Endothelial cell of umbilical vein (primary cell): Measurements from ENCODE around the gene JARID2. TPM values are rescaled to one million over a fixed set of nuclear protein-coding genes. Genes with fewer than 3 reads are reported as not detected.

ENCODE experiments used
- BruUV-seq: library from RNA; stranded (reverse); fragments of 400-500 nt; replicated peaks from 2 replicates; lab custom pipeline; 2021; lab: Mats Ljungman, UMichigan
- CTCF ChIA-PET: fragments of 300-600, 350-600 bp; sonication (Branson Sonifier 250); formaldehyde crosslinking; loops from one replicate; lab custom pipeline; 2021; ENCODE audit warnings: antibody characterized with exemption, inconsistent platforms; lab: Charles Lee
- POLR2A ChIA-PET: fragments of 300-600, 350-600 bp; sonication (Branson Sonifier 250); formaldehyde crosslinking; loops from one replicate; lab custom pipeline; 2021; ENCODE audit warnings: antibody characterized with exemption, inconsistent platforms; lab: Charles Lee
- DNase-seq: peaks from one replicate; pipeline ENCODE4 v3.0.0-alpha.2; 2011; ENCODE audit warnings: low read depth, low spot score
- FAIRE-seq: peaks from 2 replicates; lab custom pipeline; 2011; peaks lifted over from hg19 to GRCh38; lab: Jason Lieb, UNC
- H2AFZ ChIP-seq: 2 replicates; pipeline ENCODE4 v1.6.0; 2012; ENCODE audit warnings: low read depth, low read length, control low read depth, inconsistent platforms
- H3K27ac ChIP-seq: 2 replicates; pipeline ENCODE4 v1.5.1; 2011; ENCODE audit warnings: low read depth, mild to moderate bottlenecking, control low read depth, low read length, moderate library complexity; ENCODE audit not compliant: insufficient read depth
- H3K27me3 ChIP-seq, 2 experiments: 2 replicates each; pipeline versions ENCODE4 v1.6.0 to v1.6.1; 2011; ENCODE audit warnings: low read length in 2 of 2, mixed read lengths in 1 of 2; ENCODE audit not compliant: control insufficient read depth in 2 of 2, insufficient read depth in 2 of 2
- H3K36me3 ChIP-seq, 2 experiments: 2 replicates in 1 of 2; 3 replicates in 1 of 2; pipeline ENCODE4 v1.5.1; 2011; ENCODE audit warnings: low read length in 2 of 2, mild to moderate bottlenecking in 1 of 2, moderate library complexity in 1 of 2; ENCODE audit not compliant: control insufficient read depth in 2 of 2, insufficient read depth in 2 of 2; ENCODE audit errors: extremely low read depth in 1 of 2
- H3K4me1 ChIP-seq: 3 replicates; pipeline ENCODE4 v1.5.1; 2011; ENCODE audit warnings: mild to moderate bottlenecking, low read length; ENCODE audit not compliant: control insufficient read depth, insufficient read depth; ENCODE audit errors: extremely low read depth
- H3K4me2 ChIP-seq: 2 replicates; pipeline ENCODE4 v1.6.1; 2011; ENCODE audit warnings: low read length, control low read depth, mixed read lengths; ENCODE audit not compliant: insufficient read depth
- H3K4me3 ChIP-seq, 3 experiments: fragments of 200-600 bp in 1 of 3; sonication (generic), shearing (Covaris generic) in 1 of 3; replicated peaks in 1 of 3; 2 replicates each; pipeline ENCODE4 v1.5.1; 2011 to 2016; ENCODE audit warnings: control low read depth in 3 of 3, low read length in 3 of 3, mild to moderate bottlenecking in 2 of 3, inconsistent platforms in 1 of 3, low read depth in 1 of 3, moderate library complexity in 1 of 3; ENCODE audit not compliant: insufficient read depth in 1 of 3
- H3K79me2 ChIP-seq: 2 replicates; pipeline ENCODE4 v1.6.0; 2012; ENCODE audit warnings: low read length, inconsistent platforms; ENCODE audit not compliant: control insufficient read depth, insufficient read depth
- H3K9ac ChIP-seq: replicated peaks from 2 replicates; pipeline ENCODE3; 2011; ENCODE audit warnings: low read length, control low read depth; ENCODE audit not compliant: insufficient read depth; ENCODE audit errors: extremely low read depth
- H3K9me1 ChIP-seq: replicated peaks from 3 replicates; pipeline ENCODE4 v1.6.0; 2011; ENCODE audit warnings: mild to moderate bottlenecking, low read length; ENCODE audit not compliant: control insufficient read depth, insufficient read depth; ENCODE audit errors: extremely low read depth
- H3K9me3 ChIP-seq: replicated peaks from 2 replicates; pipeline ENCODE4 v1.5.1; 2012; ENCODE audit warnings: low read length, inconsistent platforms; ENCODE audit not compliant: control insufficient read depth, insufficient read depth
- H4K20me1 ChIP-seq: replicated peaks from 2 replicates; pipeline ENCODE3; 2011; ENCODE audit warnings: mild to moderate bottlenecking, low read length; ENCODE audit not compliant: control insufficient read depth, insufficient read depth; ENCODE audit errors: extremely low read depth
- EZH2 ChIP-seq: IDR thresholded peaks from 2 replicates; pipeline ENCODE4 v1.6.1; 2012; ENCODE audit warnings: borderline replicate concordance, low read depth, mild to moderate bottlenecking, moderate library complexity, low read length, inconsistent platforms; ENCODE audit not compliant: severe bottlenecking
- FOS ChIP-seq: IDR thresholded peaks from 2 replicates; pipeline ENCODE4 v1.6.1; 2011; ENCODE audit warnings: mild to moderate bottlenecking, low read length, moderate library complexity, borderline replicate concordance; ENCODE audit not compliant: insufficient read depth
- JUN ChIP-seq: IDR thresholded peaks from 2 replicates; pipeline ENCODE4 v1.6.1; 2011; ENCODE audit warnings: borderline replicate concordance, low read depth; ENCODE audit not compliant: insufficient read length, insufficient read depth
- POLR2A ChIP-seq: IDR thresholded peaks from 2 replicates; pipeline ENCODE4 v1.6.1; 2012; ENCODE audit warnings: low read depth, mild to moderate bottlenecking, control low read depth, low read length
- dilution Hi-C: fragments of 300-500 bp; cut with MboI; formaldehyde crosslinking; loops from one replicate; pipeline ENCODE4 v1.15.0; 2019; ENCODE audit warnings: low sequenced_read_pairs; ENCODE audit not compliant: extremely low pct_ligation_motif_present
- intact Hi-C: fragments of 100-400 bp; cut with micrococcal nuclease; formaldehyde crosslinking; loops from one replicate; pipeline ENCODE4 v1.10.0; 2022
- polyA plus RNA-seq, 4 experiments: library from polyadenylated mRNA; depleted of rRNA in 3 of 4; stranded (reverse) in 3 of 4; unstranded in 1 of 4; fragments of >200 nt; gene quantifications; 2 replicates each; pipeline versions ENCODE4 v1.2.1 to v1.2.3, GENCODE V29; 2011 to 2012; ENCODE audit warnings: missing spikeins in 1 of 4
- total RNA-seq: library from RNA; stranded (reverse); gene quantifications from 2 replicates; pipeline ENCODE4 v1.2.3, GENCODE V29; 2021
- TF ChIP-seq, protein P1 (sequence below): IDR thresholded peaks from 2 replicates; pipeline ENCODE4 v1.6.1; 2011; ENCODE audit not compliant: insufficient read depth, insufficient read length

The JARID2 gene
- total and polyA plus RNA-seq, 2 donors (not counting 3 experiments of a cell fraction or from before 2014, with no cell fraction given): 2.9 to 10.6 TPM

GRCh38 chr6:15452182-15452941, 206.5 kb downstream of the JARID2 start:
- BruUV-seq: no TSS peak
- Histone ChIP-seq H3K9ac (no peak overlapping the region), H3K79me2 (no peaks in the 10 kb centered on the region), H3K9me1 (no peaks in the 10 kb centered on the region), H3K27ac (no peak overlapping the region), H2AFZ (no peak overlapping the region), H3K9me3 (no peaks in the 10 kb centered on the region), H4K20me1 (no peaks in the 10 kb centered on the region), H3K36me3 (no peaks in the 10 kb centered on the region), H3K27me3 (no peaks in the 10 kb centered on the region), H3K4me3 (no peak overlapping the region), H3K4me2 (no peak overlapping the region), H3K4me1 (no peaks in the 10 kb centered on the region)
- ChIA-PET POLR2A (no interaction called here), CTCF (no interaction called here)
- TF ChIP-seq POLR2A: no peak
- TF ChIP-seq FOS: no peak
- TF ChIP-seq, protein P1, sequence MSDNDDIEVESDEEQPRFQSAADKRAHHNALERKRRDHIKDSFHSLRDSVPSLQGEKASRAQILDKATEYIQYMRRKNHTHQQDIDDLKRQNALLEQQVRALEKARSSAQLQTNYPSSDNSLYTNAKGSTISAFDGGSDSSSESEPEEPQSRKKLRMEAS: no peak
- TF ChIP-seq JUN: no peak
- no peak for TF ChIP-seq EZH2
- intact Hi-C loops (no loop called here), dilution Hi-C loops (no loop called here)
- DNase-seq (no peak), FAIRE-seq (no peak)

DNA sequence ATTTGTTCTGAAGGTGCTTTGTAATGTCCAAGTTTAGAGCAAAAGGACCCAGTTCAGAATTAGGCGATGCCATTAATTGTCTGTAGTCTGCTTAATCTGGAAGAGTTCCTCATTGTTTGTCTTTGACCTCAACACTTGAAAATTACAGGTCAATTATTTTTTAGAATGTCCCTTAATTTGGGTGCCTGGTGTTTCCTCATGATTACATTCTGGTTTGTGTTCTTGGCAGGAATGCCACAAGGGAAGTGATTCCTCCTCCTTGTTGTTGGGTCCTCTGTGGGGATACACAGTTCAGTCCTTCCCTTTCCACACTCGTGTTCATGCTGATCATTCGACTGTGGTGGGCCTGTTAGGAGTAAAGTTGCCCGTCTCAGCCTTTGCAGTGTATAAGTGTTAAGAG, 207.3 kb downstream of the JARID2 start:
- Histone ChIP-seq H3K27ac (no peak overlapping the region), H3K9me1 (no peaks in the 10 kb centered on the region), H3K4me3 (no peak overlapping the region), H3K4me1 (no peaks in the 10 kb centered on the region), H3K9ac (no peak overlapping the region), H3K9me3 (no peaks in the 10 kb centered on the region), H4K20me1 (no peaks in the 10 kb centered on the region), H3K36me3 (no peaks in the 10 kb centered on the region), H3K79me2 (no peaks in the 10 kb centered on the region), H2AFZ (no peak overlapping the region), H3K27me3 (no peaks in the 10 kb centered on the region), H3K4me2 (no peak overlapping the region)
- no TSS peak for BruUV-seq
- ChIA-PET CTCF (no interaction called here), POLR2A (no interaction called here)
- dilution Hi-C loops: no loop called here
- intact Hi-C loops: no loop called here
- DNase-seq (peak; percentile 24), FAIRE-seq (no peak)
- TF ChIP-seq JUN (no peak), FOS (no peak)
